Nephron progenitor cell (in vitro differentiated cells): ENCODE data around the gene PCBP3.
A peak's percentile ranks its signal among the peaks of the same experiment; 100 is the strongest.

ENCODE experiments used
- DNase-seq: peaks from one replicate; pipeline ENCODE4 v3.0.0; 2021
- H3K27ac Mint-ChIP-seq: 2 replicates; pipeline ENCODE4 v1.8.0; 2021; ENCODE audit warnings: mild to moderate bottlenecking, moderate library complexity, mixed read lengths
- H3K27me3 Mint-ChIP-seq: 2 replicates; pipeline ENCODE4 v1.8.0; 2021; ENCODE audit warnings: mild to moderate bottlenecking, low read depth, mixed read lengths; ENCODE audit not compliant: poor library complexity
- H3K36me3 Mint-ChIP-seq: 2 replicates; pipeline ENCODE4 v1.8.0; 2021; ENCODE audit warnings: low read depth, mixed read lengths
- H3K4me1 Mint-ChIP-seq: 2 replicates; pipeline ENCODE4 v1.8.0; 2021; ENCODE audit warnings: mixed read lengths
- H3K4me3 Mint-ChIP-seq: 2 replicates; pipeline ENCODE4 v1.8.0; 2021; ENCODE audit warnings: mild to moderate bottlenecking, moderate library complexity, mixed read lengths
- H3K9me3 Mint-ChIP-seq: 2 replicates; pipeline ENCODE4 v1.8.0; 2021; ENCODE audit warnings: mild to moderate bottlenecking, moderate library complexity, mixed read lengths
- TF ChIP-seq, protein P1 (sequence below): fragments of 200-600 bp; sonication (generic); IDR thresholded peaks from 2 replicates; pipeline ENCODE4 v1.5.0; 2021; ENCODE audit warnings: antibody characterized with exemption

The PCBP3 gene

DNA sequence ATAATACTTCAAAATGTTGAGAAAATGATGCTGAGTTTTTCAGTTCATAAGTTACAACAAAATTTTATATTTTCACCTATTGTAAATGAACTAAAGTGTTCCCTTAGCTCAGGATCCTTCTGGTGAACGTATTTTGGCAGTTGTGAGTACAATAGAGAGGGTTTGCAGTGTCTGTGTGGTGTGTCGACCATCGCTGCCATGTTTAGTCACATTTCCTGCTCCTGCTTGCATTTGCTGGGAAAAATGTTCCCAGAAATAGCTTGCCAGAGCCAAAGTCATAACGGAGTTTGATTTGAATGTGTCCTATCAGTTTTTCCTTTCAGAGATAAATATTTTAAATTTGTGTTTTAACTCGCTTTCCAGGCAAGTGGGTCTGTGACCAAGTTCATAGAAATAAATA, 220.9 kb downstream of the PCBP3 start:
- Mint-ChIP-seq H3K36me3 (no peaks in the 10 kb centered on the region), H3K4me3 (no peak overlapping the region), H3K27ac (no peak overlapping the region), H3K27me3 (peaks cover 11% of the 10 kb centered on the region), H3K9me3 (no peaks in the 10 kb centered on the region), H3K4me1 (peaks cover 45% of the 10 kb centered on the region)
- DNase-seq: no peak
- TF ChIP-seq, protein P1, sequence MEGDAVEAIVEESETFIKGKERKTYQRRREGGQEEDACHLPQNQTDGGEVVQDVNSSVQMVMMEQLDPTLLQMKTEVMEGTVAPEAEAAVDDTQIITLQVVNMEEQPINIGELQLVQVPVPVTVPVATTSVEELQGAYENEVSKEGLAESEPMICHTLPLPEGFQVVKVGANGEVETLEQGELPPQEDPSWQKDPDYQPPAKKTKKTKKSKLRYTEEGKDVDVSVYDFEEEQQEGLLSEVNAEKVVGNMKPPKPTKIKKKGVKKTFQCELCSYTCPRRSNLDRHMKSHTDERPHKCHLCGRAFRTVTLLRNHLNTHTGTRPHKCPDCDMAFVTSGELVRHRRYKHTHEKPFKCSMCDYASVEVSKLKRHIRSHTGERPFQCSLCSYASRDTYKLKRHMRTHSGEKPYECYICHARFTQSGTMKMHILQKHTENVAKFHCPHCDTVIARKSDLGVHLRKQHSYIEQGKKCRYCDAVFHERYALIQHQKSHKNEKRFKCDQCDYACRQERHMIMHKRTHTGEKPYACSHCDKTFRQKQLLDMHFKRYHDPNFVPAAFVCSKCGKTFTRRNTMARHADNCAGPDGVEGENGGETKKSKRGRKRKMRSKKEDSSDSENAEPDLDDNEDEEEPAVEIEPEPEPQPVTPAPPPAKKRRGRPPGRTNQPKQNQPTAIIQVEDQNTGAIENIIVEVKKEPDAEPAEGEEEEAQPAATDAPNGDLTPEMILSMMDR: no peak

DNA sequence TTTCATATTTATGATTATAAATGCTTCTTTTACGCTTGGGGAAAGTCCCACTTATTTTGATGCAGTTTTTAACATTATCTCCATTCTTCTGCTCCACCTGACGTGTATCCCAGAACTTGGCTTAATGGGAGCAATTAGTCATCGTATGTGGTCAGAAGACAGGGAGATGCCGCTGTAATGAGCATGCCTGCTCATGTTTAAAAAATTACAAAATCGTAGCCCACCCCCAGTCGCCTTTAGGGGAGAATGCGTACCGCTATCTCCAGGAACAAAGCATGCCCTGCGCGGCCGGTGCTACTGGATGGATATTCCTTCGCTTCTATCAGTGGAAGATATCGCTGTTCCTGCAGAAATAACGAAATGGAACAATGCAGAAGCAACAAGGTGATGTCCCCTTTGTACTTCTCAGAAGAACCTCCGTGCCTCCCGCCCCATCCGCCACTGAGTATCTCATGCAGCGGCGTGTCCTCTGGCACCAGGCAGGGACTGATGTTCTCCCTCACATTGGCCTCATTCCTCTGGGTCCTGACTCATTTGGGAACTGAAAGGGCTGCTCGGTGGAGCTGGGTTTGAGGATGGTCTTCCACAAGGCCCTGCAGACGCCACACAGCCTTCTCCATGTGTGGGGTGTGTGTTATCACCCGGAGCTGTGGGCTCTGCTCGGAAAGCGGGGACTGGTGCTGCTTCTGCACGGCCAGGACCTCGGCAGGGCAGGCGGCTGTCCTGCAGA, 221.7 kb downstream of the PCBP3 start:
- Mint-ChIP-seq H3K27me3 (peaks cover 11% of the 10 kb centered on the region), H3K9me3 (no peaks in the 10 kb centered on the region), H3K27ac (no peak overlapping the region), H3K4me1 (peaks cover 45% of the 10 kb centered on the region), H3K36me3 (no peaks in the 10 kb centered on the region), H3K4me3 (no peak overlapping the region)
- DNase-seq: no peak
- TF ChIP-seq, protein P1: no peak

- Mint-ChIP-seq H3K27ac (no peak overlapping the region), H3K36me3 (no peaks in the 10 kb centered on the region), H3K4me1 (peaks cover 32% of the 10 kb centered on the region), H3K27me3 (peaks cover 11% of the 10 kb centered on the region), H3K9me3 (no peaks in the 10 kb centered on the region), H3K4me3 (no peak overlapping the region)
- no peak for DNase-seq
- TF ChIP-seq, protein P1: no peak
These were observed 223.0 kb downstream of the PCBP3 start for GRCh38 chr21:45866551-45866950.

GRCh38 chr21:45867041-45867666, 223.6 kb downstream of the PCBP3 start:
- TF ChIP-seq, protein P1: no peak
- DNase-seq: no peak
- H3K27me3 Mint-ChIP-seq: peaks cover 12% of the 10 kb centered on the region
- peak overlapping the region; percentile 8 for H3K4me3 Mint-ChIP-seq
- peaks cover 31% of the 10 kb centered on the region for H3K4me1 Mint-ChIP-seq
- no peaks in the 10 kb centered on the region for H3K9me3 Mint-ChIP-seq
- no peak overlapping the region for H3K27ac Mint-ChIP-seq
- H3K36me3 Mint-ChIP-seq: no peaks in the 10 kb centered on the region

DNA sequence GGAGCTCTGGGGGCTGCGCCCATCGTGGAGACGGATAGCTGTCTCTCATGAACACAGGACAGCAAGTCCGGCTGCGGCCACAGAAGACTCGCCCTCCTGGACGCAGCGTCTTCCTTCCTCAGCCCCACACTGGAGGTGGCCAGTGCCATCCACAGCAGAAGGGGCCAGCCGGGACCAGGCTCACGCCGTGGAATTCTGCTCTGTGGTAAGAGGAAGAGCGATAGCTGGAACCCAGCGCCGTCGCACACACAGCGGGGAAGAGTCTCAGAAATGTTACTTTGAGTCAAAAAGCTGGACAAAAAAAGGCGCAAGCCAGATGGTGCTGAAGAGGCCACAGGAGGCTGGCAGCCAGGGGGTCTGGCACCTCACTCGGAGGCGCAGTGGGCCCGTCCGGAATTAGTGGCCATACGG, 224.2 kb downstream of the PCBP3 start:
- H3K36me3 Mint-ChIP-seq: no peaks in the 10 kb centered on the region
- H3K27me3 Mint-ChIP-seq: peaks cover 17% of the 10 kb centered on the region
- H3K9me3 Mint-ChIP-seq: no peaks in the 10 kb centered on the region
- no peak overlapping the region for H3K27ac Mint-ChIP-seq
- peaks cover 31% of the 10 kb centered on the region for H3K4me1 Mint-ChIP-seq
- TF ChIP-seq, protein P1: no peak
- DNase-seq: no peak
- no peak overlapping the region for H3K4me3 Mint-ChIP-seq

DNA sequence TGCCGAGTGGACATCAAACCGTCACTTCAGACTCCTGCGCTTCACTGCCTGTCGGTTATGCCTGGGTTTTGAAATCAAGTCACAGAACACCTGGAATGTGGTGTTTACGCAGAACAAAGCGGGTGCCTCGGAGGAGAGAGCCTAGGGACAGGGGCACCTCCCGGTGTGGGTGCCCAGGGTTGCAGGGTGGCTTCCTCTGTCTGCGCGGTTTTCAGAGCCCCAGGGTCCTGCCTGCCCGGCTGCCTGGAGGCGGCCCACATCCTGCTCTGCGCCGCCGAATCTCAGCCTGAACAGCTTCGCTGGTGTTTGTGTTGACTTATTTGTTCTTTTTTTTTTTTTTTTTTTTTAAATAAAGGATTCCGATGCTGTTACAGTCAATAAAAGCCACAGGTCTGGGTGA, 224.6 kb downstream of the PCBP3 start:
- Mint-ChIP-seq H3K27me3 (peaks cover 17% of the 10 kb centered on the region), H3K27ac (no peak overlapping the region), H3K4me1 (peaks cover 33% of the 10 kb centered on the region), H3K36me3 (no peaks in the 10 kb centered on the region), H3K9me3 (no peaks in the 10 kb centered on the region), H3K4me3 (no peak overlapping the region)
- TF ChIP-seq, protein P1: no peak
- no peak for DNase-seq
